ENCODE data around the gene TSHZ2. TPM values are rescaled to one million over a fixed set of nuclear protein-coding genes. Genes with fewer than 3 reads are reported as not detected.

TSHZ2 gene
- total RNA-seq, 3 donors from 2014 or later = 31.7 to 106 (median 59.6) TPM

DNA sequence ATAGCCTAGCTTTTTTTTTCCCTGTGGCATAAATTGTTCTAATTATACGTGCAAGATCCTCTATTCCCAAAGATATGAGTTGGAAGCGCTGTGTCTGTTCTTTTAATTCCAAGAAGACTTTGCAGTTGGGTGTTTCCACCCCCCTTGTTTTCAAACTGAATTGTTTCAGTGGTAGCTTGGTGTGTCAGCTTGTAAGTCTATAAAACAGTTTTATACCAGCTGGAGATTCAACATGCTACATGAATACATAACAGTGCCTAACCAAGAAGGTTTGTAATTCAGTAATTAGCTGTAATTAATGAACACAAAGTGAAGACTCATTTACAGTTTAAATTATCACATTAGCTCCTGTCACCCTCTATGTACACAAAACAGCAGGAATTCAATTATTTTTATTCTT lies 467.5 kb downstream of the TSHZ2 start:
- intact Hi-C loops (cut with DNase I; ENCODE audit: low total_unique reads) = no loop called here
- H3K27ac ChIP-seq = no peak overlapping the region
- H3K4me1 ChIP-seq = no peaks in the 10 kb centered on the region
- no peaks in the 10 kb centered on the region for H3K36me3 ChIP-seq
- no peak overlapping the region for H3K4me3 ChIP-seq
- DNase-seq (ENCODE audit: low spot score in 2 of 2) = no peak
- TF ChIP-seq POLR2A (IDR thresholded peaks at IDR 0.05) (no peak), CTCF (IDR thresholded peaks at IDR 0.05) (no peak), POLR2AphosphoS5 (IDR thresholded peaks at IDR 0.05) (no peak)
- no peaks in the 10 kb centered on the region for H3K9me3 ChIP-seq
- H3K27me3 ChIP-seq = no peaks in the 10 kb centered on the region

GRCh38 chr20:53444401-53445149 lies 472.4 kb downstream of the TSHZ2 start:
- Histone ChIP-seq H3K36me3 (no peaks in the 10 kb centered on the region), H3K4me1 (no peaks in the 10 kb centered on the region), H3K4me3 (no peak overlapping the region), H3K27me3 (no peaks in the 10 kb centered on the region), H3K27ac (no peak overlapping the region), H3K9me3 (peaks cover 10 to 23% of the 10 kb centered on the region in 2 donors)
- no peak for TF ChIP-seq POLR2AphosphoS5 (IDR thresholded peaks at IDR 0.05)
- no peak for TF ChIP-seq CTCF (IDR thresholded peaks at IDR 0.05)
- no peak for TF ChIP-seq POLR2A (IDR thresholded peaks at IDR 0.05)
- no peak for DNase-seq (ENCODE audit: low spot score in 2 of 2)
- intact Hi-C loops (cut with DNase I; ENCODE audit: low total_unique reads) = no loop called here

- H3K9me3 ChIP-seq = peaks cover 13 to 31% of the 10 kb centered on the region in 2 donors
- no peaks in the 10 kb centered on the region for H3K27me3 ChIP-seq
- H3K36me3 ChIP-seq = no peaks in the 10 kb centered on the region
- intact Hi-C loops (cut with DNase I; ENCODE audit: low total_unique reads) = no loop called here
- TF ChIP-seq POLR2AphosphoS5 (IDR thresholded peaks at IDR 0.05) = no peak
- TF ChIP-seq CTCF (IDR thresholded peaks at IDR 0.05) = no peak
- TF ChIP-seq POLR2A (IDR thresholded peaks at IDR 0.05) = no peak
- no peaks in the 10 kb centered on the region for H3K4me1 ChIP-seq
- H3K4me3 ChIP-seq = no peak overlapping the region
- H3K27ac ChIP-seq = no peak overlapping the region
- DNase-seq (ENCODE audit: low spot score in 2 of 2) = no peak
Measured at GRCh38 chr20:53445321-53445731, 473.2 kb downstream of the TSHZ2 start.

- intact Hi-C loops (cut with DNase I; ENCODE audit: low total_unique reads) = no loop called here
Measured at GRCh38 chr20:53445932-53446331, 473.8 kb downstream of the TSHZ2 start.

More at GRCh38 chr20:53445932-53446331, 473.8 kb downstream of the TSHZ2 start:
- Histone ChIP-seq H3K36me3 (no peaks in the 10 kb centered on the region), H3K27ac (no peak overlapping the region), H3K9me3 (peaks cover 13 to 31% of the 10 kb centered on the region in 2 donors), H3K4me1 (no peaks in the 10 kb centered on the region), H3K27me3 (no peaks in the 10 kb centered on the region), H3K4me3 (no peak overlapping the region)
- no peak for TF ChIP-seq CTCF (IDR thresholded peaks at IDR 0.05)
- no peak for DNase-seq (ENCODE audit: low spot score in 2 of 2)

All from breast epithelium (tissue), 4 donors.